HG02610 (cell line): ENCODE results near the gene NMS.

ENCODE experiments used
- ATAC-seq: cut with Tn5 transposase; IDR thresholded peaks from one replicate; pipeline ENCODE4 v1.9.1; 2021; ENCODE audit warnings: mild to moderate bottlenecking, moderate library complexity; ENCODE audit not compliant: unreplicated experiment

The NMS gene

GRCh38 chr2:100484390-100484789 is 14.1 kb downstream of the NMS start:
- no peak for ATAC-seq

GRCh38 chr2:100485396-100485795 is 15.1 kb downstream of the NMS start:
- ATAC-seq, result no peak

GRCh38 chr2:100494712-100495111 is 24.4 kb downstream of the NMS start:
- ATAC-seq, result no peak

GRCh38 chr2:100502782-100503181 is 32.5 kb downstream of the NMS start:
- no peak for ATAC-seq

- ATAC-seq, result no peak
These were observed 34.3 kb downstream of the NMS start for GRCh38 chr2:100504542-100504941.

GRCh38 chr2:100509066-100509465 is 38.8 kb downstream of the NMS start:
- no peak for ATAC-seq

- ATAC-seq, result no peak
These were observed 43.4 kb downstream of the NMS start for GRCh38 chr2:100513650-100514049.

- ATAC-seq, result no peak
These were observed 47.3 kb downstream of the NMS start for GRCh38 chr2:100517556-100517955.

GRCh38 chr2:100518801-100519200 is 48.5 kb downstream of the NMS start:
- no peak for ATAC-seq

- ATAC-seq, result no peak
These were observed 49.9 kb downstream of the NMS start for GRCh38 chr2:100520224-100520623.

GRCh38 chr2:100522430-100522829 is 52.1 kb downstream of the NMS start:
- ATAC-seq, result no peak

- ATAC-seq, result no peak
These were observed 54.0 kb downstream of the NMS start for GRCh38 chr2:100524331-100524730.

GRCh38 chr2:100526868-100527267 is 56.6 kb downstream of the NMS start:
- ATAC-seq, result no peak

GRCh38 chr2:100527440-100528015 is 57.2 kb downstream of the NMS start:
- ATAC-seq, result no peak

- no peak for ATAC-seq
These were observed 58.9 kb downstream of the NMS start for GRCh38 chr2:100529176-100529575.

- ATAC-seq, result no peak
These were observed 59.6 kb downstream of the NMS start for GRCh38 chr2:100529900-100530299.
